HG02970 (cell line): ENCODE data around the gene PRKCQ.

Experiments used
- ATAC-seq: cut with Tn5 transposase; IDR thresholded peaks from one replicate; pipeline ENCODE4 v1.9.1; 2021; ENCODE audit warnings: mild to moderate bottlenecking, moderate library complexity, moderate number of reproducible peaks; ENCODE audit not compliant: unreplicated experiment, low FRiP score

Gene PRKCQ

GRCh38 chr10:6530211-6530840, 49.8 kb downstream of the PRKCQ start:
- ATAC-seq, result no peak

- no peak for ATAC-seq
Observed at GRCh38 chr10:6528198-6528950, 51.7 kb downstream of the PRKCQ start.

- ATAC-seq, result no peak
Observed at GRCh38 chr10:6525599-6526165, 54.4 kb downstream of the PRKCQ start.

- ATAC-seq, result no peak
Observed at GRCh38 chr10:6522230-6522629, 57.8 kb downstream of the PRKCQ start.

- ATAC-seq, result no peak
Observed at GRCh38 chr10:6520138-6520537, 59.9 kb downstream of the PRKCQ start.

GRCh38 chr10:6518791-6519429, 61.2 kb downstream of the PRKCQ start:
- ATAC-seq, result no peak

- no peak for ATAC-seq
Observed at GRCh38 chr10:6516929-6517284, 63.2 kb downstream of the PRKCQ start.

GRCh38 chr10:6516281-6516928, 63.7 kb downstream of the PRKCQ start:
- no peak for ATAC-seq

- no peak for ATAC-seq
Observed at GRCh38 chr10:6514844-6515780, 65.0 kb downstream of the PRKCQ start.

- no peak for ATAC-seq
Observed at GRCh38 chr10:6514180-6514579, 65.9 kb downstream of the PRKCQ start.

GRCh38 chr10:6513476-6513875, 66.6 kb downstream of the PRKCQ start:
- ATAC-seq, result no peak

- no peak for ATAC-seq
Observed at GRCh38 chr10:6512182-6512581, 67.9 kb downstream of the PRKCQ start.

GRCh38 chr10:6511347-6511746, 68.7 kb downstream of the PRKCQ start:
- ATAC-seq, result no peak

GRCh38 chr10:6507311-6507710, 72.8 kb downstream of the PRKCQ start:
- peak; percentile 60 for ATAC-seq

- no peak for ATAC-seq
Observed at GRCh38 chr10:6505300-6505699, 74.8 kb downstream of the PRKCQ start.

- ATAC-seq, result no peak
Observed at GRCh38 chr10:6504296-6504695, 75.8 kb downstream of the PRKCQ start.

GRCh38 chr10:6503171-6503570, 76.9 kb downstream of the PRKCQ start:
- ATAC-seq, result no peak

- ATAC-seq, result no peak
Observed at GRCh38 chr10:6501931-6502330, 78.1 kb downstream of the PRKCQ start.

- ATAC-seq, result no peak
Observed at GRCh38 chr10:6499974-6500373, 80.1 kb downstream of the PRKCQ start.

GRCh38 chr10:6498771-6499170, 81.3 kb downstream of the PRKCQ start:
- no peak for ATAC-seq
